ENCODE measurements around the gene BUB1.

GRCh38 chr2:110642360-110642759 lies 35.5 kb downstream of the BUB1 start:
- no peak for TF ChIP-seq CTCF (conservative IDR thresholded peaks at IDR 0.05 in 1 of 2, IDR thresholded peaks at IDR 0.05 in 1 of 2; ENCODE audit: extremely low read depth in 1 of 2, insufficient read depth in 1 of 2, low read depth in 1 of 2, low read length in 2 of 2)
- TF ChIP-seq EZH2 (IDR thresholded peaks at IDR 0.05; ENCODE audit: borderline replicate concordance, low read length) = no peak

Measured in mammary epithelial cell (primary cell).